ENCODE measurements around the gene BICRA. TPM values are rescaled to one million over a fixed set of nuclear protein-coding genes. Genes with fewer than 3 reads are reported as not detected.
A peak's percentile ranks its signal among the peaks of the same experiment; 100 is the strongest.

BICRA gene
- total and polyA plus RNA-seq, 2 of the 4 experiments (the other 2 are of a cell fraction) = 1.8 to 3.5 TPM

- DNase-seq = peak; percentile 85
- peaks cover 73% of the 10 kb centered on the region for H3K36me3 ChIP-seq (ENCODE audit: control insufficient read depth, insufficient read depth, low read length)
- H3K56ac ChIP-seq (ENCODE audit: extremely low read depth, insufficient read depth, low read length) = peak overlapping the region; percentile 72
- POLR2A ChIA-PET (ENCODE audit: unreplicated experiment) = interaction anchor here (0.5 kb wide), 2 partner anchors 11 to 181 kb away, joined by 3 to 4 read pairs; no protein-coding TSS in a partner anchor
- WGBS, 2 experiments (ENCODE audit: extremely low coverage in 2 of 2, insufficient read length in 1 of 2) = 43% methylated on average over 3 of the region's 9 CpGs; no CpG with 5 or more reads in 1 of the 2 experiments
- peak overlapping the region; percentile 11 for H3K4me2 ChIP-seq (ENCODE audit: low read depth, low read length)
- H3K79me1 ChIP-seq (ENCODE audit: low read depth in 1 of 2, low read length in 2 of 2) = peaks cover 34 to 76% of the 10 kb centered on the region in 2 experiments
- intact Hi-C loops (cut with micrococcal nuclease) = no loop called here
- no peaks in the 10 kb centered on the region for H3K9me3 ChIP-seq (ENCODE audit: control insufficient read depth, insufficient read depth, low read length)
- peak overlapping the region; percentile 81 for H2BK120ac ChIP-seq (ENCODE audit: low read depth, low read length)
- peak overlapping the region; percentile 7 to 84; a peak in 3 of 4 replicates for H4K8ac ChIP-seq (ENCODE audit: low read depth in 2 of 2, low read length in 2 of 2)
- H2BK5ac ChIP-seq (ENCODE audit: low read depth, low read length, poor library complexity, severe bottlenecking) = peak overlapping the region; percentile 90
- H3K9ac ChIP-seq (ENCODE audit: low read depth, low read length) = peak overlapping the region; percentile 8; the same call in 1 of the 2 replicates
- in situ Hi-C loops (cut with MboI; ENCODE audit: low sequenced_read_pairs) = no loop called here
- H3K27ac ChIP-seq (ENCODE audit: insufficient read depth, low read length) = peak overlapping the region; percentile 60
- no TSS peak for BruUV-seq (replicated peaks)
- peaks cover 32% of the 10 kb centered on the region for H3K9me1 ChIP-seq (ENCODE audit: insufficient read depth, low read length)
- peak overlapping the region; percentile 32 for H4K5ac ChIP-seq (ENCODE audit: low read depth, low read length)
- H2BK20ac ChIP-seq (ENCODE audit: low read depth, low read length) = peak overlapping the region; percentile 58
- no peaks in the 10 kb centered on the region for H3K27me3 ChIP-seq (ENCODE audit: control insufficient read depth, insufficient read depth, low read length)
- peak overlapping the region; percentile 44 for H3K18ac ChIP-seq (ENCODE audit: low read depth, low read length)
- H2AFZ ChIP-seq (replicated peaks; ENCODE audit: low read length, poor library complexity) = peak overlapping the region; percentile 71
- peak overlapping the region; percentile 91 for H2AK9ac ChIP-seq (replicated peaks; ENCODE audit: low read depth, low read length, poor library complexity)
- CTCF ChIA-PET = no interaction called here
- TF ChIP-seq, protein P1, sequence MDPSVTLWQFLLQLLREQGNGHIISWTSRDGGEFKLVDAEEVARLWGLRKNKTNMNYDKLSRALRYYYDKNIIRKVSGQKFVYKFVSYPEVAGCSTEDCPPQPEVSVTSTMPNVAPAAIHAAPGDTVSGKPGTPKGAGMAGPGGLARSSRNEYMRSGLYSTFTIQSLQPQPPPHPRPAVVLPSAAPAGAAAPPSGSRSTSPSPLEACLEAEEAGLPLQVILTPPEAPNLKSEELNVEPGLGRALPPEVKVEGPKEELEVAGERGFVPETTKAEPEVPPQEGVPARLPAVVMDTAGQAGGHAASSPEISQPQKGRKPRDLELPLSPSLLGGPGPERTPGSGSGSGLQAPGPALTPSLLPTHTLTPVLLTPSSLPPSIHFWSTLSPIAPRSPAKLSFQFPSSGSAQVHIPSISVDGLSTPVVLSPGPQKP (IDR thresholded peaks at IDR 0.05; ENCODE audit: borderline replicate concordance, low read depth, low read length) = no peak
- TF ChIP-seq RAD21 (IDR thresholded peaks at IDR 0.05; ENCODE audit: low read length) = no peak
- TF ChIP-seq RFX5 (IDR thresholded peaks at IDR 0.05; ENCODE audit: low read depth, low read length) = no peak
- TF ChIP-seq MAZ (IDR thresholded peaks at IDR 0.05; ENCODE audit: borderline replicate concordance, low read depth, low read length) = peak; percentile 100
- peak; percentile 72 for TF ChIP-seq FOS (IDR thresholded peaks at IDR 0.05; ENCODE audit: low read depth, low read length)
- no peak for TF ChIP-seq POLR2A (IDR thresholded peaks at IDR 0.05; ENCODE audit: low read depth, low read length)
- peak overlapping the region; percentile 41; the same call in 1 of the 3 replicates for H2BK15ac ChIP-seq (ENCODE audit: low read depth, low read length)
- H3K23ac ChIP-seq (ENCODE audit: low read depth, low read length) = peak overlapping the region; percentile 97
- H3K14ac ChIP-seq (replicated peaks; ENCODE audit: low read depth, low read length) = peak overlapping the region; percentile 87
- H4K20me1 ChIP-seq (ENCODE audit: insufficient read depth, low read length) = peaks cover 55% of the 10 kb centered on the region
- no peak overlapping the region for H3K4me3 ChIP-seq (ENCODE audit: insufficient read depth, low read depth, low read length)
- peak overlapping the region; percentile 91 for H3K4ac ChIP-seq (ENCODE audit: low read depth, low read length)
- peak overlapping the region; percentile 91 for H4K91ac ChIP-seq (ENCODE audit: insufficient read depth, low read depth, low read length)
- peak; percentile 76 for ATAC-seq (ENCODE audit: low read depth)
- H3K4me1 ChIP-seq (ENCODE audit: control insufficient read depth, insufficient read depth, low read length) = peaks cover 19% of the 10 kb centered on the region
- dilution Hi-C loops (cut with HindIII; ENCODE audit: low sequenced_read_pairs, unreplicated experiment) = no loop called here
- H2AK5ac ChIP-seq (ENCODE audit: low read depth, low read length) = peak overlapping the region; percentile 99
These were observed 120.5 kb downstream of the BICRA start for GRCh38 chr19:47729468-47729798.
